Smooth muscle cell (in vitro differentiated cells): ENCODE data around the gene KCNG2. TPM values are rescaled to one million over a fixed set of nuclear protein-coding genes. Genes with fewer than 3 reads are reported as not detected.

Experiments
- DNase-seq: peaks from one replicate; lab custom pipeline; 2025; ENCODE audit not compliant: unreplicated experiment; lab: John Stamatoyannopoulos, UW
- H2AFZ ChIP-seq: fragments of 200-600 bp; sonication (generic); 2 replicates; pipeline ENCODE4 v1.6.0; 2016; ENCODE audit warnings: antibody characterized with exemption, low read depth, mild to moderate bottlenecking
- H3F3A ChIP-seq: fragments of 200-600 bp; sonication (generic); 2 replicates; pipeline ENCODE4 v1.6.0; 2017; ENCODE audit warnings: antibody characterized with exemption, low read depth
- H3K27ac ChIP-seq: fragments of 200-600 bp; sonication (generic); 2 replicates; pipeline ENCODE4 v1.5.1; 2016; ENCODE audit warnings: low read depth, mild to moderate bottlenecking
- H3K27me3 ChIP-seq: fragments of 200-600 bp; sonication (generic); 2 replicates; pipeline ENCODE4 v1.6.1; 2016; ENCODE audit warnings: low read depth, mild to moderate bottlenecking
- H3K36me3 ChIP-seq: fragments of 200-600 bp; sonication (generic); 2 replicates; pipeline ENCODE4 v1.5.1; 2016; ENCODE audit warnings: low read depth
- H3K4me1 ChIP-seq: fragments of 200-600 bp; sonication (generic); 2 replicates; pipeline ENCODE4 v1.5.1; 2016; ENCODE audit warnings: low read depth
- H3K4me2 ChIP-seq: fragments of 200-600 bp; sonication (generic); 2 replicates; pipeline ENCODE4 v1.6.0; 2016; ENCODE audit warnings: mild to moderate bottlenecking
- H3K4me3 ChIP-seq: fragments of 200-600 bp; sonication (generic); 2 replicates; pipeline ENCODE4 v1.5.1; 2016; ENCODE audit warnings: mild to moderate bottlenecking
- H3K79me2 ChIP-seq: fragments of 200-600 bp; sonication (generic); 2 replicates; pipeline ENCODE4 v1.6.0; 2016; ENCODE audit warnings: low read depth, mild to moderate bottlenecking
- H3K9ac ChIP-seq: fragments of 200-600 bp; sonication (generic); 2 replicates; pipeline ENCODE4 v1.6.0; 2016; ENCODE audit warnings: low read depth
- H3K9me3 ChIP-seq: fragments of 200-600 bp; sonication (generic); replicated peaks from 2 replicates; pipeline ENCODE4 v1.5.1; 2016; ENCODE audit warnings: low read depth
- H4K20me1 ChIP-seq: fragments of 200-600 bp; sonication (generic); 2 replicates; pipeline ENCODE4 v1.6.0; 2016; ENCODE audit warnings: low read depth
- CTCF ChIP-seq: fragments of 200-600 bp; sonication (generic); IDR thresholded peaks from 2 replicates; pipeline ENCODE4 v1.5.1; 2017; ENCODE audit warnings: borderline replicate concordance, mild to moderate bottlenecking, antibody characterized with exemption; ENCODE audit not compliant: insufficient read depth, poor library complexity, severe bottlenecking
- WGBS: methylation state at CpG from one replicate; pipeline ENCODE4 v1.1.7; 2016; ENCODE audit warnings: low lambda C conversion rate; 5-methylcytosine and 5-hydroxymethylcytosine counted together
- polyA plus RNA-seq: library from polyadenylated mRNA; unstranded; fragments of >200 nt; fragmentation: Nextera tagmentation; extraction: Ambion mirVana; gene quantifications from 2 replicates; pipeline ENCODE4 v1.2.1, GENCODE V29; 2016
- total RNA-seq: library from RNA; depleted of rRNA; stranded (reverse); fragments of >200 nt; gene quantifications from 2 replicates; pipeline ENCODE4 v1.2.3, GENCODE V29; 2014

Gene KCNG2
- total and polyA plus RNA-seq, 2 experiments from 2014 or later: 0.17 TPM; not detected in 1

GRCh38 chr18:79856119-79857007 is 58.6 kb downstream of the KCNG2 start:
- no peak for TF ChIP-seq CTCF
- H3K36me3 ChIP-seq: no peaks in the 10 kb centered on the region
- no peaks in the 10 kb centered on the region for H3F3A ChIP-seq
- H3K4me1 ChIP-seq: no peaks in the 10 kb centered on the region
- 60% methylated on average over 26 of the region's 26 CpGs for WGBS
- no peaks in the 10 kb centered on the region for H4K20me1 ChIP-seq
- H3K4me2 ChIP-seq: no peak overlapping the region
- DNase-seq: no peak
- H3K79me2 ChIP-seq: no peaks in the 10 kb centered on the region
- no peak overlapping the region for H3K9ac ChIP-seq
- no peak overlapping the region for H2AFZ ChIP-seq
- H3K27ac ChIP-seq: no peak overlapping the region
- H3K9me3 ChIP-seq: no peaks in the 10 kb centered on the region
- no peak overlapping the region for H3K4me3 ChIP-seq
- no peaks in the 10 kb centered on the region for H3K27me3 ChIP-seq

GRCh38 chr18:79857082-79857671 is 59.4 kb downstream of the KCNG2 start:
- Histone ChIP-seq H3F3A (no peaks in the 10 kb centered on the region), H3K4me2 (no peak overlapping the region), H3K79me2 (no peaks in the 10 kb centered on the region), H2AFZ (no peak overlapping the region), H3K27ac (no peak overlapping the region), H3K9me3 (no peaks in the 10 kb centered on the region), H3K4me3 (no peak overlapping the region), H3K4me1 (no peaks in the 10 kb centered on the region), H4K20me1 (no peaks in the 10 kb centered on the region), H3K9ac (no peak overlapping the region), H3K36me3 (no peaks in the 10 kb centered on the region), H3K27me3 (no peaks in the 10 kb centered on the region)
- TF ChIP-seq CTCF: no peak
- no peak for DNase-seq
- WGBS: 72% methylated on average over 14 of the region's 14 CpGs

GRCh38 chr18:79859314-79859713 is 61.6 kb downstream of the KCNG2 start:
- H3K4me3 ChIP-seq: no peak overlapping the region
- no peak overlapping the region for H3K9ac ChIP-seq
- no peaks in the 10 kb centered on the region for H4K20me1 ChIP-seq
- H3K79me2 ChIP-seq: no peaks in the 10 kb centered on the region
- TF ChIP-seq CTCF: no peak
- no peaks in the 10 kb centered on the region for H3K9me3 ChIP-seq
- no peak overlapping the region for H3K4me2 ChIP-seq
- no peaks in the 10 kb centered on the region for H3K4me1 ChIP-seq
- DNase-seq: no peak
- H3K27me3 ChIP-seq: no peaks in the 10 kb centered on the region
- no peak overlapping the region for H2AFZ ChIP-seq
- 91% methylated on average over 7 of the region's 7 CpGs for WGBS
- no peaks in the 10 kb centered on the region for H3F3A ChIP-seq
- H3K36me3 ChIP-seq: no peaks in the 10 kb centered on the region
- no peak overlapping the region for H3K27ac ChIP-seq
